LNCaP clone FGC (cell line): ENCODE measurements around the gene LRRC52.

Source experiments
- DNase-seq: peaks from one replicate; pipeline ENCODE4 v3.0.0-alpha.2; 2011; ENCODE audit warnings: low read depth
- H3K4me3 ChIP-seq: 2 replicates; pipeline ENCODE4 v1.5.1; 2011; ENCODE audit warnings: mild to moderate bottlenecking, low read depth, low read length, control low read depth
- CTCF ChIP-seq: IDR thresholded peaks from 2 replicates; pipeline ENCODE4 v1.5.1; 2012; ENCODE audit warnings: mild to moderate bottlenecking; ENCODE audit not compliant: control insufficient read depth, insufficient read depth; ENCODE audit errors: extremely low read depth

Gene LRRC52

GRCh38 chr1:165525708-165526107, 18.1 kb upstream of the LRRC52 start:
- no peak for TF ChIP-seq CTCF
- DNase-seq: no peak
- no peak overlapping the region for H3K4me3 ChIP-seq

GRCh38 chr1:165527251-165528007, 16.4 kb upstream of the LRRC52 start:
- no peak for DNase-seq
- no peak overlapping the region for H3K4me3 ChIP-seq
- no peak for TF ChIP-seq CTCF

- DNase-seq: peak; percentile 32
- TF ChIP-seq CTCF: no peak
- no peak overlapping the region for H3K4me3 ChIP-seq
Observed at GRCh38 chr1:165531021-165531420, 12.8 kb upstream of the LRRC52 start.

GRCh38 chr1:165532053-165532452, 11.7 kb upstream of the LRRC52 start:
- no peak for TF ChIP-seq CTCF
- no peak for DNase-seq
- H3K4me3 ChIP-seq: no peak overlapping the region

GRCh38 chr1:165533254-165533653, 10.5 kb upstream of the LRRC52 start:
- DNase-seq: no peak
- no peak for TF ChIP-seq CTCF
- H3K4me3 ChIP-seq: no peak overlapping the region

- no peak for DNase-seq
- TF ChIP-seq CTCF: no peak
- H3K4me3 ChIP-seq: no peak overlapping the region
Observed at GRCh38 chr1:165536016-165536415, 7.8 kb upstream of the LRRC52 start.
